ENCODE data around the gene ENDOU. TPM values are rescaled to one million over a fixed set of nuclear protein-coding genes. Genes with fewer than 3 reads are reported as not detected.

The ENDOU gene
- total RNA-seq, 4 donors from 2014 or later = 0.28 to 0.64 TPM; not detected in 2

DNA sequence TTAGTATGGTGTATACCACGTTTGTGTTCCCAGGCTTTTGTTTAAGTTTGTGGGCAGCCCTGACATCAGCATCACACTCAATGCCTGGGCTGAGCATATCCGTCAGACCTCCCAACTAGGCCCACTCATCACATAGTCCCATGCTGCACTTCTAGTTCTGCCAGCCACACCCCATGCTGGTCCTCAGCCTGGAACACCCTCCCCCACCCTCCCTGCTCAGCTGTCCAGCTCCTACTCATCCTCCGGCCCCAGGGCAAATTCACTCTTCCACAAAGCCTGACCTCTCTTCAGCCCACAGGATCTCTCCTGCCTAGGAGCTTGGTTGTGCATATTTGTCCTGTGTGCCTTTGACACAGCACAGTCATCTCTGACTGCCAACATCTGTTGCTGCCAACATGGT lies 3.9 kb upstream of the ENDOU start:
- Histone ChIP-seq H3K4me3 (no peak overlapping the region), H3K9me3 (no peaks in the 10 kb centered on the region), H3K36me3 (no peaks in the 10 kb centered on the region), H3K27me3 (no peaks in the 10 kb centered on the region), H3K27ac (no peak overlapping the region), H3K4me1 (no peaks in the 10 kb centered on the region)
- intact Hi-C loops (cut with DNase I; ENCODE audit: low total_unique reads) = no loop called here
- DNase-seq = no peak
- no peak for TF ChIP-seq POLR2A (IDR thresholded peaks at IDR 0.05)
- TF ChIP-seq, protein P1, sequence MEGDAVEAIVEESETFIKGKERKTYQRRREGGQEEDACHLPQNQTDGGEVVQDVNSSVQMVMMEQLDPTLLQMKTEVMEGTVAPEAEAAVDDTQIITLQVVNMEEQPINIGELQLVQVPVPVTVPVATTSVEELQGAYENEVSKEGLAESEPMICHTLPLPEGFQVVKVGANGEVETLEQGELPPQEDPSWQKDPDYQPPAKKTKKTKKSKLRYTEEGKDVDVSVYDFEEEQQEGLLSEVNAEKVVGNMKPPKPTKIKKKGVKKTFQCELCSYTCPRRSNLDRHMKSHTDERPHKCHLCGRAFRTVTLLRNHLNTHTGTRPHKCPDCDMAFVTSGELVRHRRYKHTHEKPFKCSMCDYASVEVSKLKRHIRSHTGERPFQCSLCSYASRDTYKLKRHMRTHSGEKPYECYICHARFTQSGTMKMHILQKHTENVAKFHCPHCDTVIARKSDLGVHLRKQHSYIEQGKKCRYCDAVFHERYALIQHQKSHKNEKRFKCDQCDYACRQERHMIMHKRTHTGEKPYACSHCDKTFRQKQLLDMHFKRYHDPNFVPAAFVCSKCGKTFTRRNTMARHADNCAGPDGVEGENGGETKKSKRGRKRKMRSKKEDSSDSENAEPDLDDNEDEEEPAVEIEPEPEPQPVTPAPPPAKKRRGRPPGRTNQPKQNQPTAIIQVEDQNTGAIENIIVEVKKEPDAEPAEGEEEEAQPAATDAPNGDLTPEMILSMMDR (IDR thresholded peaks at IDR 0.05) = no peak

DNA sequence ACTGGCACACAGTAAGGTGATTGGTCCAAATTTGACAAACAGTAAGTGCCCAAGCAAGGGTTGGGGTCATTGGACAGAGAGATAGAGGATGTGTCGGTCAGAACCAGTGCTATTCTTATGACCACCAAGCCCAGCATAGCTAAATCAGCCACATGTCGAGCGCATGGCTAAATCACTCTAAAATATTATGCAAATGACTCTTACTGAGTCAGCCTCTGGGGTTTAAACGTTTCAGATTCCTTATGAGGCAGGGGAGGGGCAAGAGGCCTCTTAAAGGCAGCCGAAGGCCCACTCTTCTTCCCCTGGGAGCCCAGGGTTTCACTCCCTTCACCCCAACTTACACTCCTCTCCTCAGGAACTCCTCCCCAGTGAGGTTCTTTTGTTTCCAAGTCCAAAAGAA lies 603 bp upstream of the ENDOU start:
- H3K27ac ChIP-seq = peak overlapping the region in 1 of 2 donors; percentile 33
- H3K36me3 ChIP-seq = no peaks in the 10 kb centered on the region
- TF ChIP-seq, protein P1 (IDR thresholded peaks at IDR 0.05) = no peak
- no peak for TF ChIP-seq POLR2A (IDR thresholded peaks at IDR 0.05)
- no peaks in the 10 kb centered on the region for H3K4me1 ChIP-seq
- no peak overlapping the region for H3K4me3 ChIP-seq
- no peaks in the 10 kb centered on the region for H3K27me3 ChIP-seq
- no peaks in the 10 kb centered on the region for H3K9me3 ChIP-seq
- intact Hi-C loops (cut with DNase I; ENCODE audit: low total_unique reads) = no loop called here
- no peak for DNase-seq

DNA sequence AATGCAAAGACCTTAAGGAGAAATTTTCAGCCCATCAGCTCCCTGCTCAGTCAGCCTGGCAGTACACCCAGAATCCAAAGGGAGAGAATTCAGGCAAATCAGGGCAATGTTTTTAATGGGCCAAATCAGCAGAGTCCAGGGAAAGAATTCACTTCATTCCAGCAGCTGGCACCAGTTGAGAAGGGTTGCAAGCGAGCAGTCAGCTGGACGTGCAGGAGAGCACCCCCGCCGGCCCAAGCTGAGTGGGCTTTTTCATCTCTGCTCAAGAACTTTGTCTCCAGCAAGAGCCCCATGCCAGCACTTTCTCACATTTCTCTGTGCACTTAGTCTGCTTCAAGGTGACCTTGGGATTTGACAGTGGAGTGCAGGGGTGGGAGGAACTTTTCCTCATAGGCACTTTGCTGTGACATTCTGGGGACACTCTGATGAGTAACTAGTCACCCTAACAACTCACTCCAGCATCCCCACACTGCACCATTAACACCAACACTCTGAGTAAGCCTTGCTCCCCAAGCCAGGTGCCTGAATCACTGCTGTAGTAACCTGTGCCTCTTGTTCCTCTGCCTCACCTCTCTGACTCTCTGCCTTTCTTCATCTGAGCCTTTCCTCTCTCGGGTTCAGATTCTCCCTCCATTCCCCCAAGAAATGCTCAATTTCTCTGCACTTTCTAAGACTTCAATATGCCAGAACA lies 2.2 kb downstream of the ENDOU start:
- no peak overlapping the region for H3K27ac ChIP-seq

DNA sequence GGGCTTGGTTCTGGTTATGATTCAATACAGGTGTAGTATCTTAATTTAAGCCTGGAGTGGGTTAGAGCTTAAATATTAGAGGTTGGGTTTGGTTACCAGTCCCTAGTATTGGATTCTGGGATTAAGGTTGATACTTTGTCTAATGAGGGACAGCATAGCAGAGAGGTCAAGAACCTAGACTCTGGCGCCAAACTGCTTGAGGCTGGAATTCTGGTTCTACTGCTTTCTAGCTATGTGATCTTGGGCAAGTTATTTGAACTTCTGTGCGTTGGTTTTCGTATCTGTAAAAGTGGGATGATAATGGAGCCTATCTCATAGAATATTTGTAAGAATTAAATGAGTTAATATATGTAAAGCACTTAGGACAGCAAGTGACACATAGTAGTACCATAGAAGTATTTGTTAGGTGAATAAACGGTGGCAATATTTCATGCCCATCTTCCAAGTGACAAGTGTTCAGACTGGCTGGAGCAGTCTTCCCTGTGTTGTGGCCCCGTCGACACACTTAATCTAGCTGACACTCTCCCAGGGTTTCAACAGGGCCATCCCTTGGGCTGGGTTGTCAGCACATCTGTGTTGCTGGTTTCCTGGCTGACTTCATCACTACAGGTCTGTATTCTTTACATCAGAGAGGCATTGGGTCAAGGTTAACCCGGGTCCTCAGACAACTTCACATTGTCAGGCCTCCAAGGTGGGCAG lies 3.0 kb downstream of the ENDOU start:
- no peak for DNase-seq
- peaks cover 3 to 5% of the 10 kb centered on the region in 2 donors for H3K4me1 ChIP-seq
- H3K27ac ChIP-seq = no peak overlapping the region
- H3K4me3 ChIP-seq = no peak overlapping the region
- intact Hi-C loops (cut with DNase I; ENCODE audit: low total_unique reads) = no loop called here
- no peaks in the 10 kb centered on the region for H3K36me3 ChIP-seq
- no peak for TF ChIP-seq POLR2A (IDR thresholded peaks at IDR 0.05)
- TF ChIP-seq, protein P1 (IDR thresholded peaks at IDR 0.05) = no peak
- H3K9me3 ChIP-seq = no peaks in the 10 kb centered on the region
- no peaks in the 10 kb centered on the region for H3K27me3 ChIP-seq

More for the DNA sequence above, 2.2 kb downstream of the ENDOU start:
- no peak for DNase-seq
- TF ChIP-seq, protein P1 (IDR thresholded peaks at IDR 0.05) = no peak
- no peak for TF ChIP-seq POLR2A (IDR thresholded peaks at IDR 0.05)
- Histone ChIP-seq H3K27me3 (no peaks in the 10 kb centered on the region), H3K36me3 (no peaks in the 10 kb centered on the region), H3K9me3 (no peaks in the 10 kb centered on the region), H3K4me1 (peaks cover 0 to under 1% of the 10 kb centered on the region in 2 donors), H3K4me3 (no peak overlapping the region)
- intact Hi-C loops (cut with DNase I; ENCODE audit: low total_unique reads) = no loop called here

DNA sequence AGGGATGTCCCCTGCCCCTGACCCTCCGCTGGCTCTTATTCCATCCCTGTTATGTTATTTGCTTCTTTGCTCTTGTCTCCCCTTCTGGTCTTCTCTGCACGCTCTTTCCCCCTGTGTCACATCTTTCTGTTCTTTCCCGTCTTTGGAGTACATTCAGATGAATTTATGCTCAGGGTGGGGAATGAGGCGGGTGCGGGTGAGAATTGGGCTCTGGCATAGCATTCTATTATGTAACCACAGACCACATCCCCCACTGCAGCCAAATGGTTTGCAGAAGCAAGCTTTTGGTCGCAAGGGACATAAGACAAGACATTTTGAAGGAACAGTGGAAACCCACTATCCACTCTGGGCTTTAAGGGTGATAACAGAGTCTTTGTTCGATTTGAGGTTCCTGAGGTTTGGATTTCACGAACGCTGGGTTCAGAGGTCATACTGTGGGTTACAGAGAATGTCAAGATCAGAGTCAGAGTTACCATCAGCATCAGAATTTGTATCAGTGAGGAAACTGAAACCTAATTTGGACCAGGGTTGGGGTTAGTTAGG lies 3.8 kb downstream of the ENDOU start:
- DNase-seq = no peak
- H3K9me3 ChIP-seq = no peaks in the 10 kb centered on the region
- H3K27ac ChIP-seq = no peak overlapping the region
- no peak for TF ChIP-seq POLR2A (IDR thresholded peaks at IDR 0.05)
- TF ChIP-seq, protein P1 (IDR thresholded peaks at IDR 0.05) = no peak
- intact Hi-C loops (cut with DNase I; ENCODE audit: low total_unique reads) = no loop called here
- no peaks in the 10 kb centered on the region for H3K36me3 ChIP-seq
- H3K4me3 ChIP-seq = no peak overlapping the region
- peaks cover 3 to 5% of the 10 kb centered on the region in 2 donors for H3K4me1 ChIP-seq
- no peaks in the 10 kb centered on the region for H3K27me3 ChIP-seq
